ENCODE results near the gene S1PR1. TPM values are rescaled to one million over a fixed set of nuclear protein-coding genes. Genes with fewer than 3 reads are reported as not detected.
A peak's percentile ranks its signal among the peaks of the same experiment; 100 is the strongest.
"Not testable (repeated sequence)": the region's sequence is repeated elsewhere in the genome, so short reads cannot be mapped to it uniquely, and the experiment has no call there.

The S1PR1 gene
- total and polyA plus RNA-seq, 2 of the 13 experiments (the other 11 are each of a cell fraction or from before 2014, with no cell fraction given): not detected

GRCh38 chr1:101206139-101206538 lies 30.7 kb upstream of the S1PR1 start:
- WGBS (ENCODE audit: low lambda C conversion rate): 46% methylated on average over 4 of the region's 4 CpGs
- H4K20me1 ChIP-seq (ENCODE audit: insufficient read depth, low read length); H3K4me2 ChIP-seq (ENCODE audit: low read depth, low read length); in situ Hi-C loops (cut with HindIII; ENCODE audit: extremely low pct_ligation_motif_present, low pct_unique_long_range_greater_than_20kb); H3K36me3 ChIP-seq (replicated peaks in 1 of 2; ENCODE audit: control insufficient read depth in 1 of 2, insufficient read depth in 2 of 2, low read length in 2 of 2); H3K4me3 ChIP-seq (replicated peaks in 1 of 3; ENCODE audit: insufficient read depth in 1 of 3, low read depth in 2 of 3, low read length in 3 of 3); FAIRE-seq; CTCF ChIA-PET (ENCODE audit: low intra/inter-chr PET ratio, low total read pairs); H3K4me1 ChIP-seq (ENCODE audit: insufficient read depth, low read length); intact Hi-C loops (cut with micrococcal nuclease; ENCODE audit: unreplicated experiment); DNase-seq (ENCODE audit: low spot score); BruUV-seq (replicated peaks); H3K79me2 ChIP-seq (ENCODE audit: insufficient read depth, low read length); H2AFZ ChIP-seq (ENCODE audit: low read length); H3K9ac ChIP-seq (ENCODE audit: insufficient read depth, low read depth, low read length); H3K27me3 ChIP-seq (ENCODE audit: control insufficient read depth in 1 of 2, insufficient read depth in 2 of 2, low read length in 2 of 2); H3K9me3 ChIP-seq (ENCODE audit: low read length); H3K27ac ChIP-seq (ENCODE audit: extremely low read length, insufficient read depth, low read length); ATAC-seq; POLR2A ChIA-PET: not testable (repeated sequence)

- BruUV-seq (replicated peaks); CTCF ChIA-PET (ENCODE audit: low intra/inter-chr PET ratio, low total read pairs): not testable (repeated sequence)
These were observed 29.5 kb upstream of the S1PR1 start for GRCh38 chr1:101207271-101207670.

GRCh38 chr1:101207891-101208290 lies 28.9 kb upstream of the S1PR1 start:
- H3K4me1 ChIP-seq (ENCODE audit: insufficient read depth, low read length): no peaks in the 10 kb centered on the region
- H3K27me3 ChIP-seq (ENCODE audit: control insufficient read depth in 1 of 2, insufficient read depth in 2 of 2, low read length in 2 of 2): no peaks in the 10 kb centered on the region
- H3K36me3 ChIP-seq (replicated peaks in 1 of 2; ENCODE audit: control insufficient read depth in 1 of 2, insufficient read depth in 2 of 2, low read length in 2 of 2): no peaks in the 10 kb centered on the region
- CTCF ChIA-PET (ENCODE audit: low intra/inter-chr PET ratio, low total read pairs): no interaction called here
- H3K4me2 ChIP-seq (ENCODE audit: low read depth, low read length): no peak overlapping the region
- no peak overlapping the region for H3K9ac ChIP-seq (ENCODE audit: insufficient read depth, low read depth, low read length)
- FAIRE-seq: no peak
- ATAC-seq: no peak
- H2AFZ ChIP-seq (ENCODE audit: low read length): no peak overlapping the region
- no peaks in the 10 kb centered on the region for H3K79me2 ChIP-seq (ENCODE audit: insufficient read depth, low read length)
- no peak overlapping the region for H3K4me3 ChIP-seq (replicated peaks in 1 of 3; ENCODE audit: insufficient read depth in 1 of 3, low read depth in 2 of 3, low read length in 3 of 3)
- no TSS peak for BruUV-seq (replicated peaks)
- 49% methylated on average over 2 of the region's 2 CpGs for WGBS (ENCODE audit: low lambda C conversion rate)
- no peaks in the 10 kb centered on the region for H3K9me3 ChIP-seq (ENCODE audit: low read length)
- H4K20me1 ChIP-seq (ENCODE audit: insufficient read depth, low read length): no peaks in the 10 kb centered on the region
- H3K27ac ChIP-seq (ENCODE audit: extremely low read length, insufficient read depth, low read length): no peak overlapping the region
- intact Hi-C loops (cut with micrococcal nuclease; ENCODE audit: unreplicated experiment) (no loop called here), in situ Hi-C loops (cut with HindIII; ENCODE audit: extremely low pct_ligation_motif_present, low pct_unique_long_range_greater_than_20kb) (no loop called here)
- POLR2A ChIA-PET: no interaction called here
- DNase-seq (ENCODE audit: low spot score): no peak
- TF ChIP-seq GPN1 (CRISPR knock-in tag; IDR thresholded peaks at IDR 0.05; ENCODE audit: borderline replicate concordance) (no peak), ISX (CRISPR knock-in tag; conservative IDR thresholded peaks at IDR 0.05) (no peak), ZFP36L2 (CRISPR knock-in tag; IDR thresholded peaks at IDR 0.05) (no peak), ZNF841 (CRISPR knock-in tag; IDR thresholded peaks at IDR 0.05; ENCODE audit: borderline replicate concordance) (no peak), ATF7-NPFF (CRISPR knock-in tag; IDR thresholded peaks at IDR 0.05; ENCODE audit: low read depth) (no peak), ZIK1 (CRISPR knock-in tag; IDR thresholded peaks at IDR 0.05; ENCODE audit: borderline replicate concordance, low read depth) (no peak), ZNF567 (CRISPR knock-in tag; IDR thresholded peaks at IDR 0.05; ENCODE audit: borderline replicate concordance) (no peak), SOX6 (IDR thresholded peaks at IDR 0.05) (no peak), SOX6 (CRISPR knock-in tag; IDR thresholded peaks at IDR 0.05) (no peak), FOXM1 (CRISPR knock-in tag; IDR thresholded peaks at IDR 0.05) (no peak), CTCF (CRISPR knock-in tag; IDR thresholded peaks at IDR 0.05) (no peak)

More at GRCh38 chr1:101207271-101207670, 29.5 kb upstream of the S1PR1 start:
- TF ChIP-seq MAFF (IDR thresholded peaks at IDR 0.05; ENCODE audit: low read depth, low read length) (peak; percentile 83), MAFK (conservative IDR thresholded peaks at IDR 0.05 in 1 of 2, IDR thresholded peaks at IDR 0.05 in 1 of 2; ENCODE audit: low read length in 2 of 2) (peak; percentile 73 to 87)
- H3K27me3 ChIP-seq (ENCODE audit: control insufficient read depth in 1 of 2, insufficient read depth in 2 of 2, low read length in 2 of 2); H3K4me1 ChIP-seq (ENCODE audit: insufficient read depth, low read length); H3K27ac ChIP-seq (ENCODE audit: extremely low read length, insufficient read depth, low read length); H2AFZ ChIP-seq (ENCODE audit: low read length); POLR2A ChIA-PET; DNase-seq (ENCODE audit: low spot score); FAIRE-seq; H3K36me3 ChIP-seq (replicated peaks in 1 of 2; ENCODE audit: control insufficient read depth in 1 of 2, insufficient read depth in 2 of 2, low read length in 2 of 2); H3K4me3 ChIP-seq (replicated peaks in 1 of 3; ENCODE audit: insufficient read depth in 1 of 3, low read depth in 2 of 3, low read length in 3 of 3); H4K20me1 ChIP-seq (ENCODE audit: insufficient read depth, low read length); H3K4me2 ChIP-seq (ENCODE audit: low read depth, low read length); H3K9ac ChIP-seq (ENCODE audit: insufficient read depth, low read depth, low read length); H3K79me2 ChIP-seq (ENCODE audit: insufficient read depth, low read length); intact Hi-C loops (cut with micrococcal nuclease; ENCODE audit: unreplicated experiment); ATAC-seq; H3K9me3 ChIP-seq (ENCODE audit: low read length); in situ Hi-C loops (cut with HindIII; ENCODE audit: extremely low pct_ligation_motif_present, low pct_unique_long_range_greater_than_20kb): not testable (repeated sequence)
- 73% methylated on average over 9 of the region's 9 CpGs for WGBS (ENCODE audit: low lambda C conversion rate)
